SW480 (cell line): Measurements from ENCODE around the gene IRF2BP1.

ENCODE experiments used
- DNase-seq: peaks from one replicate; pipeline ENCODE4 v3.0.0-alpha.2; 2016; ENCODE audit warnings: low spot score

The IRF2BP1 gene

GRCh38 chr19:45885556-45886426 lies at the start of gene IRF2BP1:
IRF2BP1 (minus strand) TSS chr19:45886141; CDS start chr19:45885774, 367 bp downstream.
- peak; percentile 97 for DNase-seq

- DNase-seq = no peak
Observed at GRCh38 chr19:45935267-45935666, 49.3 kb upstream of the IRF2BP1 start.

GRCh38 chr19:45934551-45935230 lies 48.8 kb upstream of the IRF2BP1 start:
- no peak for DNase-seq

- DNase-seq = no peak
Observed at GRCh38 chr19:45933759-45934158, 47.8 kb upstream of the IRF2BP1 start.

GRCh38 chr19:45931055-45931454 lies 45.1 kb upstream of the IRF2BP1 start:
- no peak for DNase-seq

GRCh38 chr19:45929247-45929646 lies 43.3 kb upstream of the IRF2BP1 start:
- DNase-seq = no peak

- DNase-seq = peak; percentile 97
Observed at GRCh38 chr19:45927565-45928261, 41.8 kb upstream of the IRF2BP1 start.

- peak; percentile 92 for DNase-seq
Observed at GRCh38 chr19:45924891-45925447, 39.0 kb upstream of the IRF2BP1 start.

- DNase-seq = peak; percentile 49
Observed at GRCh38 chr19:45922281-45922680, 36.3 kb upstream of the IRF2BP1 start.

GRCh38 chr19:45920458-45920857 lies 34.5 kb upstream of the IRF2BP1 start:
- DNase-seq = no peak

GRCh38 chr19:45919678-45920077 lies 33.7 kb upstream of the IRF2BP1 start:
- peak; percentile 91 for DNase-seq

- no peak for DNase-seq
Observed at GRCh38 chr19:45918721-45919120, 32.8 kb upstream of the IRF2BP1 start.

- no peak for DNase-seq
Observed at GRCh38 chr19:45917421-45918091, 31.6 kb upstream of the IRF2BP1 start.

GRCh38 chr19:45913874-45914830 lies 28.2 kb upstream of the IRF2BP1 start, which contains the start of gene NANOS2:
NANOS2 (minus strand) TSS chr19:45914778; CDS start chr19:45914693, 85 bp downstream.
- peak; percentile 60 for DNase-seq

GRCh38 chr19:45911291-45911690 lies 25.4 kb upstream of the IRF2BP1 start:
- DNase-seq = no peak

GRCh38 chr19:45908956-45909355 lies 23.0 kb upstream of the IRF2BP1 start:
- DNase-seq = no peak

GRCh38 chr19:45906221-45906620 lies 20.3 kb upstream of the IRF2BP1 start:
- DNase-seq = no peak

- no peak for DNase-seq
Observed at GRCh38 chr19:45905011-45905410, 19.1 kb upstream of the IRF2BP1 start.

- peak; percentile 96 for DNase-seq
Observed at GRCh38 chr19:45902651-45903625, 17.0 kb upstream of the IRF2BP1 start.
